HepG2 (cell line): ENCODE results near the gene ABCB9. TPM values are rescaled to one million over a fixed set of nuclear protein-coding genes. Genes with fewer than 3 reads are reported as not detected.

Experiments used
- ATAC-seq: fragments of 200-7000 bp; cut with Tn5 transposase; 3 replicates; pipeline ENCODE4 v1.9.1; 2020; ENCODE audit warnings: mild to moderate bottlenecking, moderate library complexity
- BruUV-seq: library from RNA; stranded (reverse); fragments of 400-500 nt; replicated peaks from 2 replicates; lab custom pipeline; 2021; lab: Mats Ljungman, UMichigan
- CTCF ChIA-PET: fragments of 300-600 bp; formaldehyde crosslinking; extraction: SDS; loops from one replicate; lab custom pipeline; 2021; ENCODE audit warnings: low total read pairs, inconsistent platforms, low intra/inter-chr PET ratio; lab: Yijun Ruan, JAX
- POLR2A ChIA-PET: fragments of 350-600 bp; sonication (Branson Sonifier 250); formaldehyde crosslinking; loops from one replicate; lab custom pipeline; 2020; ENCODE audit warnings: antibody characterized with exemption, inconsistent platforms; lab: Yijun Ruan, JAX
- DNase-seq: peaks from one replicate; pipeline ENCODE4 v3.0.0-alpha.2; 2015; ENCODE audit warnings: low spot score
- FAIRE-seq: peaks from 3 replicates; lab custom pipeline; 2011; peaks lifted over from hg19 to GRCh38; lab: Jason Lieb, UNC
- H2AFZ ChIP-seq: one replicate; pipeline ENCODE4 v1.6.1; 2011; ENCODE audit warnings: low read length, inconsistent platforms
- H3K27ac ChIP-seq: fragments of 300-600 bp; 3 replicates; pipeline ENCODE4 v1.8.0; 2011; ENCODE audit warnings: mixed run types, mild to moderate bottlenecking, mixed read lengths, low read length, inconsistent platforms; ENCODE audit not compliant: insufficient read depth; ENCODE audit errors: extremely low read length
- H3K27me3 ChIP-seq, 2 experiments: fragments of 200-600 bp in 1 of 2; 2 replicates in 1 of 2; 3 replicates in 1 of 2; pipeline versions ENCODE4 v1.6.0 to v1.8.0; 2011; ENCODE audit warnings: low read length in 2 of 2, mild to moderate bottlenecking in 2 of 2, moderate library complexity in 2 of 2, inconsistent platforms in 1 of 2; ENCODE audit not compliant: insufficient read depth in 2 of 2, control insufficient read depth in 1 of 2
- H3K36me3 ChIP-seq, 2 experiments: fragments of 200-600 bp in 1 of 2; replicated peaks in 1 of 2; 2 replicates in 1 of 2; 3 replicates in 1 of 2; pipeline versions ENCODE4 v1.5.1 to v1.8.0; 2011; ENCODE audit warnings: low read length in 2 of 2, inconsistent platforms in 1 of 2; ENCODE audit not compliant: insufficient read depth in 2 of 2, control insufficient read depth in 1 of 2
- H3K4me1 ChIP-seq: 2 replicates; pipeline ENCODE4 v1.5.1; 2012; ENCODE audit warnings: low read length, inconsistent platforms; ENCODE audit not compliant: insufficient read depth
- H3K4me2 ChIP-seq: 2 replicates; pipeline ENCODE4 v1.6.0; 2011; ENCODE audit warnings: low read depth, low read length, inconsistent platforms
- H3K4me3 ChIP-seq, 3 experiments: fragments of 200-600 bp in 1 of 3; sonication (generic), shearing (Covaris generic) in 1 of 3; replicated peaks in 1 of 3; 2 replicates each; pipeline ENCODE4 v1.5.1; 2011 to 2016; ENCODE audit warnings: low read length in 3 of 3, inconsistent platforms in 2 of 3, low read depth in 2 of 3, mild to moderate bottlenecking in 2 of 3, control low read depth in 1 of 3, mixed read lengths in 1 of 3; ENCODE audit not compliant: insufficient read depth in 1 of 3
- H3K79me2 ChIP-seq: one replicate; pipeline ENCODE4 v1.6.1; 2011; ENCODE audit warnings: low read length, inconsistent platforms; ENCODE audit not compliant: insufficient read depth
- H3K9ac ChIP-seq: 2 replicates; pipeline ENCODE4 v1.6.0; 2011; ENCODE audit warnings: mild to moderate bottlenecking, low read depth, low read length, inconsistent platforms; ENCODE audit not compliant: insufficient read depth
- H3K9me3 ChIP-seq: 2 replicates; pipeline ENCODE4 v1.5.1; 2012; ENCODE audit warnings: mild to moderate bottlenecking, low read length
- H4K20me1 ChIP-seq: 2 replicates; pipeline ENCODE4 v1.6.0; 2011; ENCODE audit warnings: inconsistent platforms, mild to moderate bottlenecking, low read length, moderate library complexity; ENCODE audit not compliant: insufficient read depth
- CBX1 ChIP-seq: IDR thresholded peaks from one replicate; pipeline ENCODE4 v1.6.1; 2016; ENCODE audit warnings: antibody characterized with exemption, low read depth
- FOXJ3 ChIP-seq: sonication (generic); formaldehyde crosslinking; IDR thresholded peaks from 2 replicates; pipeline ENCODE4 v1.4.0; 2020; ENCODE audit warnings: missing genetic modification reagents, mild to moderate bottlenecking, borderline replicate concordance
- FOXK2 ChIP-seq: fragments of 450-650 bp; IDR thresholded peaks from 2 replicates; pipeline ENCODE4 v1.6.1; 2016
- HCFC1 ChIP-seq: fragments of 150-350 bp; IDR thresholded peaks from 2 replicates; pipeline ENCODE4 v1.6.1; 2014; ENCODE audit warnings: low read depth, low read length
- MEIS1 ChIP-seq: sonication (generic); formaldehyde crosslinking; IDR thresholded peaks from 2 replicates; pipeline ENCODE4 v1.9.0; 2021; ENCODE audit warnings: mild to moderate bottlenecking, missing genetic modification reagents, moderate library complexity, borderline replicate concordance
- MTF1 ChIP-seq: sonication (generic); formaldehyde crosslinking; IDR thresholded peaks from 2 replicates; pipeline ENCODE4 v1.5.0; 2020; ENCODE audit warnings: missing genetic modification reagents
- MYC ChIP-seq: sonication (generic); formaldehyde crosslinking; IDR thresholded peaks from 2 replicates; pipeline ENCODE4 v1.9.0; 2021; ENCODE audit warnings: missing genetic modification reagents, borderline replicate concordance
- NCOA5 ChIP-seq: sonication (generic); formaldehyde crosslinking; IDR thresholded peaks from 2 replicates; pipeline ENCODE4 v1.4.0; 2020; ENCODE audit warnings: missing genetic modification reagents
- PCBP2 ChIP-seq: fragments of 200-400 bp; formaldehyde crosslinking; optimal IDR thresholded peaks from 2 replicates; pipeline ENCODE3; 2018; ENCODE audit warnings: low read length, low read depth; ENCODE audit not compliant: poor library complexity, severe bottlenecking
- PTBP1 ChIP-seq: fragments of 200-400 bp; formaldehyde crosslinking; IDR thresholded peaks from 2 replicates; pipeline ENCODE4 v1.6.1; 2018; ENCODE audit warnings: low read length, low read depth; ENCODE audit not compliant: poor library complexity, severe bottlenecking
- TAF1 ChIP-seq: sonication (generic); formaldehyde crosslinking; IDR thresholded peaks from 2 replicates; pipeline ENCODE4 v1.4.0; 2020; ENCODE audit warnings: missing genetic modification reagents
- TBX3 ChIP-seq: fragments of 450-650 bp; IDR thresholded peaks from 2 replicates; pipeline ENCODE4 v1.6.1; 2017; ENCODE audit warnings: antibody characterized with exemption, mild to moderate bottlenecking, inconsistent platforms, borderline replicate concordance
- ZBTB42 ChIP-seq: sonication (generic); formaldehyde crosslinking; IDR thresholded peaks from 2 replicates; pipeline ENCODE4 v1.5.0; 2020; ENCODE audit warnings: mild to moderate bottlenecking, missing genetic modification reagents
- ZNF431 ChIP-seq: sonication (generic); formaldehyde crosslinking; IDR thresholded peaks from 2 replicates; pipeline ENCODE4 v1.9.0; 2022; ENCODE audit warnings: missing genetic modification reagents, low read depth, mild to moderate bottlenecking, borderline replicate concordance
- ZNF547 ChIP-seq: sonication (generic); formaldehyde crosslinking; IDR thresholded peaks from 2 replicates; pipeline ENCODE4 v1.5.1; 2020; ENCODE audit warnings: mild to moderate bottlenecking, missing genetic modification reagents
- ZNF577 ChIP-seq: sonication (generic); formaldehyde crosslinking; IDR thresholded peaks from 2 replicates; pipeline ENCODE4 v1.4.0; 2020; ENCODE audit warnings: mild to moderate bottlenecking, low read depth, missing genetic modification reagents, borderline replicate concordance
- ZNF598 ChIP-seq: sonication (generic); formaldehyde crosslinking; IDR thresholded peaks from 2 replicates; pipeline ENCODE4 v1.5.1; 2020; ENCODE audit warnings: mild to moderate bottlenecking, missing genetic modification reagents, borderline replicate concordance
- ZSCAN12 ChIP-seq: sonication (generic); formaldehyde crosslinking; IDR thresholded peaks from 2 replicates; pipeline ENCODE4 v1.9.0; 2021; ENCODE audit warnings: mild to moderate bottlenecking, missing genetic modification reagents
- ZZZ3 ChIP-seq: sonication (generic); formaldehyde crosslinking; IDR thresholded peaks from 2 replicates; pipeline ENCODE4 v1.4.0; 2020; ENCODE audit warnings: missing genetic modification reagents, mild to moderate bottlenecking, borderline replicate concordance
- WGBS: methylation state at CpG from one replicate; pipeline ENCODE4 v1.1.6; 2017; ENCODE audit warnings: low lambda C conversion rate; 5-methylcytosine and 5-hydroxymethylcytosine counted together
- in situ Hi-C: cut with HindIII; loops from 2 replicates; pipeline ENCODE4 v1.10.0; 2017; ENCODE audit warnings: low pct_unique_long_range_greater_than_20kb; ENCODE audit not compliant: extremely low pct_ligation_motif_present
- intact Hi-C: fragments of 100-400 bp; cut with micrococcal nuclease; formaldehyde crosslinking; loops from one replicate; pipeline ENCODE4 v1.10.0; 2022; ENCODE audit not compliant: unreplicated experiment
- polyA plus RNA-seq, 8 experiments: library from polyadenylated mRNA; depleted of rRNA in 3 of 8; stranded (reverse) in 7 of 8; unstranded in 1 of 8; fragments of >200 nt; fragmentation: Illumina TruSeq in 4 of 8; extraction: Trizol in 4 of 8; gene quantifications; 2 replicates each; pipeline versions ENCODE4 v1.2.1 to v1.2.3, GENCODE V29; 2011 to 2016; ENCODE audit warnings: low read depth in 4 of 8, missing spikeins in 1 of 8, mixed read lengths in 1 of 8; ENCODE audit not compliant: insufficient read depth in 1 of 8
- total RNA-seq, 5 experiments: library from RNA; depleted of rRNA; stranded (reverse); fragments of >200 nt; fragmentation: Illumina TruSeq; extraction: Trizol; gene quantifications; 2 replicates each; pipeline ENCODE4 v1.2.3, GENCODE V29; 2016; ENCODE audit warnings: low read depth in 1 of 5
- TF ChIP-seq, protein P1 (sequence below): sonication (generic); formaldehyde crosslinking; IDR thresholded peaks from 2 replicates; pipeline ENCODE4 v1.5.1; 2020; ENCODE audit warnings: mild to moderate bottlenecking, missing genetic modification reagents, moderate library complexity

The ABCB9 gene
- total and polyA plus RNA-seq, 2 of the 13 experiments (the other 11 are each of a cell fraction or from before 2014, with no cell fraction given), result 5.1 to 6.0 TPM

DNA sequence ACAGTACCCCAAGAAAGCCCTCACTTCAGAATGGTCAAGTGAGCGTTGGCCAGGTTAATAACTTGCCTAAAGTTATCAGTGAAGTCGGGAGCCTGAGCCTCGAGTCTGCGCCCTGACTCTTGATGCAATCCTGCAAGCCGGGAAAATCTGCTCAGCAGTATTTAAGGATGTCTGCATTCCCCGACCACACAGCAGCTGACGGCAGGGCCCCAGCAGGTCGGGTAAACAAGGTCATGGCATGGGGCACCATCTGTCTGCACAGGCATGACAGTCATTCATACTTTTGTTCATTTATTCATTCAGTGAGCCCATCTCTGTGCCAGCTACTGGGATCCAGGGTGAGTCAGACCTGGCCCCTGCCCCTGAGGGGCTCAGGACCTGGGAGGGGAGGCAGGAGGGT lies 11.1 kb downstream of the ABCB9 start:
- H2AFZ ChIP-seq, result no peak overlapping the region
- CTCF ChIA-PET, result no interaction called here
- DNase-seq (no peak), FAIRE-seq (no peak)
- peaks cover 10% of the 10 kb centered on the region; the same call in 1 of the 2 replicates for H3K4me1 ChIP-seq
- in situ Hi-C loops, result no loop called here
- no peaks in the 10 kb centered on the region for H3K27me3 ChIP-seq
- no peak for TF ChIP-seq ZSCAN12 (CRISPR knock-in tag)
- no peak for TF ChIP-seq ZBTB42 (CRISPR knock-in tag)
- TF ChIP-seq ZNF431 (CRISPR knock-in tag), result no peak
- TF ChIP-seq TBX3, result no peak
- TF ChIP-seq ZNF577, result no peak
- TF ChIP-seq FOXK2, result no peak
- no peak for TF ChIP-seq NCOA5
- TF ChIP-seq, protein P1, sequence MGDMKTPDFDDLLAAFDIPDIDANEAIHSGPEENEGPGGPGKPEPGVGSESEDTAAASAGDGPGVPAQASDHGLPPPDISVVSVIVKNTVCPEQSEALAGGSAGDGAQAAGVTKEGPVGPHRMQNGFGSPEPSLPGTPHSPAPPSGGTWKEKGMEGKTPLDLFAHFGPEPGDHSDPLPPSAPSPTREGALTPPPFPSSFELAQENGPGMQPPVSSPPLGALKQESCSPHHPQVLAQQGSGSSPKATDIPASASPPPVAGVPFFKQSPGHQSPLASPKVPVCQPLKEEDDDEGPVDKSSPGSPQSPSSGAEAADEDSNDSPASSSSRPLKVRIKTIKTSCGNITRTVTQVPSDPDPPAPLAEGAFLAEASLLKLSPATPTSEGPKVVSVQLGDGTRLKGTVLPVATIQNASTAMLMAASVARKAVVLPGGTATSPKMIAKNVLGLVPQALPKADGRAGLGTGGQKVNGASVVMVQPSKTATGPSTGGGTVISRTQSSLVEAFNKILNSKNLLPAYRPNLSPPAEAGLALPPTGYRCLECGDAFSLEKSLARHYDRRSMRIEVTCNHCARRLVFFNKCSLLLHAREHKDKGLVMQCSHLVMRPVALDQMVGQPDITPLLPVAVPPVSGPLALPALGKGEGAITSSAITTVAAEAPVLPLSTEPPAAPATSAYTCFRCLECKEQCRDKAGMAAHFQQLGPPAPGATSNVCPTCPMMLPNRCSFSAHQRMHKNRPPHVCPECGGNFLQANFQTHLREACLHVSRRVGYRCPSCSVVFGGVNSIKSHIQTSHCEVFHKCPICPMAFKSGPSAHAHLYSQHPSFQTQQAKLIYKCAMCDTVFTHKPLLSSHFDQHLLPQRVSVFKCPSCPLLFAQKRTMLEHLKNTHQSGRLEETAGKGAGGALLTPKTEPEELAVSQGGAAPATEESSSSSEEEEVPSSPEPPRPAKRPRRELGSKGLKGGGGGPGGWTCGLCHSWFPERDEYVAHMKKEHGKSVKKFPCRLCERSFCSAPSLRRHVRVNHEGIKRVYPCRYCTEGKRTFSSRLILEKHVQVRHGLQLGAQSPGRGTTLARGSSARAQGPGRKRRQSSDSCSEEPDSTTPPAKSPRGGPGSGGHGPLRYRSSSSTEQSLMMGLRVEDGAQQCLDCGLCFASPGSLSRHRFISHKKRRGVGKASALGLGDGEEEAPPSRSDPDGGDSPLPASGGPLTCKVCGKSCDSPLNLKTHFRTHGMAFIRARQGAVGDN, result no peak
- TF ChIP-seq PTBP1, result no peak
- no peak for TF ChIP-seq MYC (CRISPR knock-in tag)
- no peak for TF ChIP-seq MTF1 (CRISPR knock-in tag)
- TF ChIP-seq CBX1, result no peak
- TF ChIP-seq ZNF598 (CRISPR knock-in tag), result no peak
- no peak for TF ChIP-seq TAF1 (CRISPR knock-in tag)
- TF ChIP-seq ZNF547, result no peak
- TF ChIP-seq PCBP2, result no peak
- no peak for TF ChIP-seq FOXJ3 (CRISPR knock-in tag)
- TF ChIP-seq ZZZ3 (CRISPR knock-in tag), result no peak
- TF ChIP-seq HCFC1, result no peak
- no peak for TF ChIP-seq MEIS1 (CRISPR knock-in tag)
- TF ChIP-seq, all 625 proteins: peak for 0
- no peaks in the 10 kb centered on the region for H3K9me3 ChIP-seq
- no peaks in the 10 kb centered on the region for H4K20me1 ChIP-seq
- H3K4me2 ChIP-seq, result no peak overlapping the region
- H3K79me2 ChIP-seq, result no peaks in the 10 kb centered on the region
- no peak overlapping the region for H3K27ac ChIP-seq
- H3K9ac ChIP-seq, result no peak overlapping the region
- ATAC-seq, result no peak
- H3K36me3 ChIP-seq, result peaks cover 2 to 3% of the 10 kb centered on the region in 2 experiments; a peak in 3 of 5 replicates
- H3K4me3 ChIP-seq, result no peak overlapping the region
- intact Hi-C loops, result no loop called here
- POLR2A ChIA-PET, result no interaction called here
- 81% methylated on average over 8 of the region's 8 CpGs for WGBS
- no TSS peak for BruUV-seq
